ENCODE results near the gene MLPH. TPM values are rescaled to one million over a fixed set of nuclear protein-coding genes. Genes with fewer than 3 reads are reported as not detected.

Gene MLPH
- total and polyA plus RNA-seq, 9 of the 15 experiments (the other 6 are each of a cell fraction or from before 2014, with no cell fraction given) = 0.22 TPM; not detected in 8

- TF ChIP-seq CLOCK (CRISPR knock-in tag; IDR thresholded peaks at IDR 0.05; ENCODE audit: borderline replicate concordance) (no peak), ZNF717 (CRISPR knock-in tag; IDR thresholded peaks at IDR 0.05) (no peak), DMBX1 (CRISPR knock-in tag; IDR thresholded peaks at IDR 0.05; ENCODE audit: borderline replicate concordance) (no peak), CREB1 (IDR thresholded peaks at IDR 0.05) (no peak), CREB1 (CRISPR knock-in tag; IDR thresholded peaks at IDR 0.05) (no peak)
Measured at GRCh38 chr2:237472187-237472712, 14.8 kb upstream of the MLPH start (continued).

- Histone ChIP-seq H3K27me3 (ENCODE audit: control insufficient read depth in 2 of 2, insufficient read depth in 2 of 2, low read length in 2 of 2) (peaks cover 0 to 16% of the 10 kb centered on the region in 2 experiments; a peak in 3 of 5 replicates), H3K79me2 (ENCODE audit: control insufficient read depth, insufficient read depth, low read length) (no peaks in the 10 kb centered on the region), H3K9ac (ENCODE audit: insufficient read depth in 1 of 2, low read depth in 2 of 2, low read length in 2 of 2) (no peak overlapping the region), H3K4me1 (replicated peaks in 1 of 2; ENCODE audit: control insufficient read depth in 2 of 2, insufficient read depth in 2 of 2, low read length in 2 of 2) (peaks cover 0 to 17% of the 10 kb centered on the region in 2 experiments; a peak in 4 of 5 replicates), H3K4me3 (no peak overlapping the region), H4K20me1 (replicated peaks; ENCODE audit: control insufficient read depth, insufficient read depth, low read length) (no peaks in the 10 kb centered on the region), H3K9me1 (ENCODE audit: control insufficient read depth, insufficient read depth, low read length) (no peaks in the 10 kb centered on the region), H3K9me3 (replicated peaks; ENCODE audit: control insufficient read depth, insufficient read depth, low read depth, low read length) (no peaks in the 10 kb centered on the region), H3K36me3 (ENCODE audit: control insufficient read depth, insufficient read depth, low read length) (no peaks in the 10 kb centered on the region), H3K4me2 (ENCODE audit: insufficient read depth, low read length) (no peak overlapping the region), H3K27ac (ENCODE audit: extremely low read depth, low read depth, low read length) (no peak overlapping the region), H2AFZ (ENCODE audit: low read depth, low read length) (no peak overlapping the region)
- no TSS peak for BruUV-seq (replicated peaks)
- CTCF ChIA-PET (ENCODE audit: low intra/inter-chr PET ratio) = no interaction called here
- no peak for DNase-seq (ENCODE audit: extremely low read depth in 1 of 4, low spot score in 3 of 4)
- WGBS (ENCODE audit: insufficient coverage, low coverage, missing lambda C conversion rate) = 50% methylated on average over 10 of the region's 27 CpGs
- ATAC-seq = no peak
- in situ Hi-C loops (cut with MboI) (no loop called here), intact Hi-C loops (cut with micrococcal nuclease) (no loop called here)
- POLR2A ChIA-PET = interaction anchor here (0.6 kb wide), 1 partner anchor 48 kb away, joined by 3 read pairs; no protein-coding TSS in a partner anchor
- no peak for FAIRE-seq
- TF ChIP-seq MAX (CRISPR knock-in tag; IDR thresholded peaks at IDR 0.05) = no peak
Measured at GRCh38 chr2:237472909-237473877, 13.9 kb upstream of the MLPH start.

Measured in K562 (cell line).